ENCODE data around the gene SLC25A18.
"Not testable (repeated sequence)": the region's sequence is repeated elsewhere in the genome, so short reads cannot be mapped to it uniquely, and the experiment has no call there.

GRCh38 chr22:17521971-17522370 is 41.3 kb upstream of the SLC25A18 start:
- TF ChIP-seq, protein P1, sequence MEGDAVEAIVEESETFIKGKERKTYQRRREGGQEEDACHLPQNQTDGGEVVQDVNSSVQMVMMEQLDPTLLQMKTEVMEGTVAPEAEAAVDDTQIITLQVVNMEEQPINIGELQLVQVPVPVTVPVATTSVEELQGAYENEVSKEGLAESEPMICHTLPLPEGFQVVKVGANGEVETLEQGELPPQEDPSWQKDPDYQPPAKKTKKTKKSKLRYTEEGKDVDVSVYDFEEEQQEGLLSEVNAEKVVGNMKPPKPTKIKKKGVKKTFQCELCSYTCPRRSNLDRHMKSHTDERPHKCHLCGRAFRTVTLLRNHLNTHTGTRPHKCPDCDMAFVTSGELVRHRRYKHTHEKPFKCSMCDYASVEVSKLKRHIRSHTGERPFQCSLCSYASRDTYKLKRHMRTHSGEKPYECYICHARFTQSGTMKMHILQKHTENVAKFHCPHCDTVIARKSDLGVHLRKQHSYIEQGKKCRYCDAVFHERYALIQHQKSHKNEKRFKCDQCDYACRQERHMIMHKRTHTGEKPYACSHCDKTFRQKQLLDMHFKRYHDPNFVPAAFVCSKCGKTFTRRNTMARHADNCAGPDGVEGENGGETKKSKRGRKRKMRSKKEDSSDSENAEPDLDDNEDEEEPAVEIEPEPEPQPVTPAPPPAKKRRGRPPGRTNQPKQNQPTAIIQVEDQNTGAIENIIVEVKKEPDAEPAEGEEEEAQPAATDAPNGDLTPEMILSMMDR (IDR thresholded peaks at IDR 0.05) = not testable (repeated sequence)
- TF ChIP-seq POLR2A (IDR thresholded peaks at IDR 0.05) = not testable (repeated sequence)
